ENCODE results near the gene TMTC4.
A peak's percentile ranks its signal among the peaks of the same experiment; 100 is the strongest.
"Not testable (repeated sequence)": the region's sequence is repeated elsewhere in the genome, so short reads cannot be mapped to it uniquely, and the experiment has no call there.

TMTC4 gene, protein sequence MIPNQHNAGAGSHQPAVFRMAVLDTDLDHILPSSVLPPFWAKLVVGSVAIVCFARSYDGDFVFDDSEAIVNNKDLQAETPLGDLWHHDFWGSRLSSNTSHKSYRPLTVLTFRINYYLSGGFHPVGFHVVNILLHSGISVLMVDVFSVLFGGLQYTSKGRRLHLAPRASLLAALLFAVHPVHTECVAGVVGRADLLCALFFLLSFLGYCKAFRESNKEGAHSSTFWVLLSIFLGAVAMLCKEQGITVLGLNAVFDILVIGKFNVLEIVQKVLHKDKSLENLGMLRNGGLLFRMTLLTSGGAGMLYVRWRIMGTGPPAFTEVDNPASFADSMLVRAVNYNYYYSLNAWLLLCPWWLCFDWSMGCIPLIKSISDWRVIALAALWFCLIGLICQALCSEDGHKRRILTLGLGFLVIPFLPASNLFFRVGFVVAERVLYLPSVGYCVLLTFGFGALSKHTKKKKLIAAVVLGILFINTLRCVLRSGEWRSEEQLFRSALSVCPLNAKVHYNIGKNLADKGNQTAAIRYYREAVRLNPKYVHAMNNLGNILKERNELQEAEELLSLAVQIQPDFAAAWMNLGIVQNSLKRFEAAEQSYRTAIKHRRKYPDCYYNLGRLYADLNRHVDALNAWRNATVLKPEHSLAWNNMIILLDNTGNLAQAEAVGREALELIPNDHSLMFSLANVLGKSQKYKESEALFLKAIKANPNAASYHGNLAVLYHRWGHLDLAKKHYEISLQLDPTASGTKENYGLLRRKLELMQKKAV

DNA sequence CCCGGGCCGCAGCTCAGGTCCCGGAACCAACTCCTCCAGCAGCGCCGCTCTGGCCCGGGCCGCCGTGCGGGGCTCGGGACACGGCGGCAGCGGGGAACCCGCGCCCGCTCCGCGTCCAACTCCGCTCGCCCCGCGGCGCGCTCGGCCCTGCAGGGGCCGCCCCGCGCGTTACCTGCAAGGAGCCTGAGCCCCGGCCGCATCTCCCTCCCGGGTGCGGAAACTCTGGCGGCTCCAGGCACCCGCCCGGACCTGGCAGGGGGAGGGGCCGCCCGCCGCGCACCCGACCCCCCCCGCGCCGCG, at the start of gene TMTC4:
TMTC4 (minus strand) TSS at position 224 of the 300 bp plus-strand sequence. CDS start 4,433 bp downstream, outside the sequence.
- DNase-seq (ENCODE audit: low read depth in 2 of 2) = no peak

DNA sequence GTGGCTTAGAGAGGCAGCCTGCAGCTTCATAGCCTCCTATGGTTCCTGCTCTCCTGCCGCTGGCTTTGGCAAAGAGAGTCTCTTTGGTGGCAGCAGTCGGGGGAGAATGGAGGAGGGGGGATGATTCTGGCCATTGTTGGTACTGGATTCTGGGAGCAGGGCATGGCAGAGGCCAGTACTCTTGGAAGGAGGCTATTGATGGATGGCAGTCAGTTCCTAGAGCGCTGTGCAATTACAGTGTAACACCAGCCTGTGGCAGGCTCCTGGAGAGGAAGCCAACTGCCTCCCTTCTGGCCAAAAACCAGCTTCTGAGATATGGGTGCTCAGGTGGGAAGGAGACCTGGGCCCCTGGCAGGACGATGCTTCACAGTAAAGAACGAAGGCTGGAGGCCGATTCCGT, 47.9 kb upstream of the TMTC4 start:
- no peak for DNase-seq (ENCODE audit: low read depth in 2 of 2)

DNA sequence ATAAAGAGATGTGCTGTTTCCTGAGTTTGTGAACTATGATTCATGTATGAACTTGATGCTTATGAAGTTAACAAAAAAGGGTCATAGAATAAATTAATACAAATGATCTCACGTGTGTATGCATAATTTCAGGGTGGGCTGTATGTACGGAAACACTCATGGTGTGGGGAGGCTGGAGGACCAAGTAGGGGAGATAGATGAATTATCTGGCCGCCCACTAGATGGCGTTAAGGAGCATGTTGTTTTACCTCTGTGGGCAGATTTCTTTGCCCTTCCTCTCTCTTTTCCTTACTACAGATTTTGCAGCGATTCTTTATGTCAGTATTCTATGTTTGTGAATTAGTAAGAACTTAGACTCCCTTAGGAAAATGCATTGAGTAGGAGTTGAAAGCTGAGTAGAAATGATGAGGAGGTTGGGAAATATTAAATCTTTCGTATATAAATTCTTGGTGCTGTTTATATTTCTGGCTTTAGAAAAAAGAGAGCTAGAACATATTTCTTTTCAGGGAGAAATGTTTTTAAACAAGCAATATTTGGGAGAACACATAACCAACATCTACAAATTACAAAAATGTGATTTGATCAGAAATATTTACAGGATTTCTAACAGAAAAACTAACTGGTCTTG, 47.4 kb upstream of the TMTC4 start:
- DNase-seq (ENCODE audit: low read depth in 2 of 2) = peak in 1 of 2 donors; percentile 21

DNA sequence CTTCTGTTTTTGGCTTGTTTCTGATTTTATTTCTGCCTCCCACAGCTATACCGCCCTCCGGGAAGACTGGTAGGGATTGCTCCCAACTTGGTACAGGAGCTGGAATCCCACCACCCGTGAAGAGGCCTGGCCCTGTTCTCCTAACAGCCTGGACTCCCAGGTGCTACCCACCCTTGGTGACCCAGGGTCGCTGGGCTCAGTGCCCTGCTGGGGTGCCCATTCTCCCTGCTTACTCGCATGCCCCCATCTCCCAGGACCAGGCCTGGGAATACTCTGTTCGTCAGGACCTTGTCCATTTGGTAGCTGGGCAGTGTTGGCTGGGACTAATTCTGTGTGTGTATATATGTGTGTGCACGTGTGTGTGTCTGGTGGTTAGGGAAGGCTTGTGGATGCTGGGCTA, 41.0 kb upstream of the TMTC4 start:
- no peak for DNase-seq (ENCODE audit: low read depth in 2 of 2)

DNA sequence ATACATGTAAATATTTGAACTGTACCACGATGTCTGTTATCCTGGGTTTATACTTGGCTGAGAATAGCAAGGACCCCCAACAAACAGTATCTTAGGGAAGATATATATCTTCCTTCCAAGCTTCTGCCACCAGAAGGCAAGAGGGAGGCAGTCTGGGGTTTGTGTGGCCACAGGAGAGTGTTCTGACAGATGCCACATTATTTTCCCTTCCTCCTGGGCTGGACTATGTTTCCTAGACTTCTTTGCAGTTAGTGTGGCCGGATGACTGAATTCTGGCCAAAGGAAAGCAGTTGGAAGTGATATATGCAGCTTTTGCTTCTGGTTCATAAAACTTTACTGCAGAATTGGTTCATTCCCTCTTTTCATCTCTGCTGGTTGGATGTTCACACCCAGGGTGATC, 39.9 kb upstream of the TMTC4 start:
- no peak for DNase-seq (ENCODE audit: low read depth in 2 of 2)

DNA sequence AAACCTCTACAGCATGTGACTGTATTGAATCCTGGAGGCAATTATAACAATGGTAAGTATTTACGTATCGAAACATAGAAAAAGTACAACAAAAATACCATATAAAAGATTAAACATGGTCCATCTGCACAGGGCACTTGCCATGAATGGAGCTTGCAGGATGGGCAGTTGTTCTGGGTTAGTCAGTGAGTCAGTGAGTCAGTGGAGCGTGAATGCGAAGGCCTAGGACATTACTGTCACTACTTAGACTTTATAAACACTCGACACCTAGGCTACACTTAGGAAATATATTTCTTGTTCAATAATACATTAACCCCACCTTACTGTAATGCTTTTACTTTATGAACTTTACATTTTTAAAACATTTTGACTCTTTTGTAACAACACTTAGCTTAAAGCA, 35.6 kb upstream of the TMTC4 start:
- no peak for DNase-seq (ENCODE audit: low read depth in 2 of 2)

DNA sequence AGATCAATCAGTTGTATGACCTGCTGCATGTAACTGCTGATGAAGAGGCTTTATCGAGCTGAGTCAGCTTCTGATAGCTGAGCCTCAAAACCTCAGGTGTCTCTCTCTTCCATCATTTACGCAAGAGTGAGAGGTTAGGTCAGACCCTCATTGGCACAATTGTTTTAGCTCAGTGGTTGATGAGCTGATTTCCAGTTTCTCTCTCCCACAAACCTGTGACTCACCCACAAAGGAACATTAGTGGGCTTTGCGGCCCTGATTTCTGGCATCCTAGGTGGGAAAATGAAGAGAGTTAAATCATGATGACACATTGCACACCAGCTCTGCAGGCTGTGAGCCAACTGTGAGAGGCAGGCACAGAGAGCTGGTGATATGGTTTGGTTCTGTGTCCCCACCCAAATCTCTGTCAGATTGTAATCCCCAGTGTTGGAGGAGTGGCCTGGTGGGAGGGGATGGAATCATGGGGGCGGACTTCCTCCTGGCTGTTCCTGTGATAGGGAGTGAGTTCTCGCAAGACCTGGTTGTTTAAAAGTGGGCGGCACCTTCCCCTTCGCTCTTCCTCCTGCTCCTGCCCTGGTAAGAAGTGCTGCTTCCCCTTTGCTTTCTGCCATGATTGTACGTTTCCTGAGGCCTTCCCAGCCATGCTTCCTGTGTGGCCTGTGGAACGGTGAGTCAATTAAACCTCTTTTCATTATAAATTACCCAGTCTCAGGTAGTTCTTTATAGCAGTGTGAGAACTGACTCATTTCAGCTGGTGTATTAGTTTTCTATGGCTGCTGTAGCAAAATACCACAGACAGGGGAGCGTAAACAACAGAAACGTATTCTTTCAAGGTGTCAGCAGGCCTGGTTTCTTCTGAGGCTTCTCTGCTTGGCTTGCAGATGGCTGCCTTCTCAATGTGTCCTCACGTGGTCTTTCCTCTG, 33.5 kb upstream of the TMTC4 start:
- no peak for DNase-seq (ENCODE audit: low read depth in 2 of 2)

DNA sequence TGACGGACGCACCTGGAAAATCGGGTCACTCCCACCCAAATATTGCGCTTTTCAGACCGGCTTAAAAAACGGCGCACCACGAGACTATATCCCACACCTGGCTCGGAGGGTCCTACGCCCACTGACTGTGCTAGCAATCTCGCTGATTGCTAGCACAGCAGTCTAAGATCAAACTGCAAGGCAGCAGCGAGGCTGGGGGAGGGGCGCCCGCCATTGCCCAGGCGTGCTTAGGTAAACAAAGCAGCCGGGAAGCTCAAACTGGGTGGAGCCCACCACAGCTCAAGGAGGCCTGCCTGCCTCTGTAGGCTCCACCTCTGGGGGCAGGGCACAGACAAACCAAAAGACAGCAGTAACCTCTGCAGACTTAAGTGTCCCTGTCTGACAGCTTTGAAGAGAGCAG, 23.7 kb upstream of the TMTC4 start:
- not testable (repeated sequence) for DNase-seq (ENCODE audit: low read depth in 2 of 2)

DNA sequence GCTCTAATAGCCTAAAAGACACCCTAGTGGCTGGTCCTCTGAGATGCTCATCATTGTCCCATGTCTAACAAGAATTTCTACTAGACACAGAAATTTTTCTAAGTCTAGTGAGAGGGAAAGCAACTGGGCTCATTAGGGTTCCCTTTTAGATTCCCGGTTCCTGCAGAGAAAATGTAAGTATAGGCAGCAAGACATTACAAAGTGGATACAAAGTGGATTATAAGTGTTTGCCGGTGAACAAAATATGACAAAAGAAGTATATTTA, 20.8 kb upstream of the TMTC4 start:
- DNase-seq (ENCODE audit: low read depth in 2 of 2) = no peak

DNA sequence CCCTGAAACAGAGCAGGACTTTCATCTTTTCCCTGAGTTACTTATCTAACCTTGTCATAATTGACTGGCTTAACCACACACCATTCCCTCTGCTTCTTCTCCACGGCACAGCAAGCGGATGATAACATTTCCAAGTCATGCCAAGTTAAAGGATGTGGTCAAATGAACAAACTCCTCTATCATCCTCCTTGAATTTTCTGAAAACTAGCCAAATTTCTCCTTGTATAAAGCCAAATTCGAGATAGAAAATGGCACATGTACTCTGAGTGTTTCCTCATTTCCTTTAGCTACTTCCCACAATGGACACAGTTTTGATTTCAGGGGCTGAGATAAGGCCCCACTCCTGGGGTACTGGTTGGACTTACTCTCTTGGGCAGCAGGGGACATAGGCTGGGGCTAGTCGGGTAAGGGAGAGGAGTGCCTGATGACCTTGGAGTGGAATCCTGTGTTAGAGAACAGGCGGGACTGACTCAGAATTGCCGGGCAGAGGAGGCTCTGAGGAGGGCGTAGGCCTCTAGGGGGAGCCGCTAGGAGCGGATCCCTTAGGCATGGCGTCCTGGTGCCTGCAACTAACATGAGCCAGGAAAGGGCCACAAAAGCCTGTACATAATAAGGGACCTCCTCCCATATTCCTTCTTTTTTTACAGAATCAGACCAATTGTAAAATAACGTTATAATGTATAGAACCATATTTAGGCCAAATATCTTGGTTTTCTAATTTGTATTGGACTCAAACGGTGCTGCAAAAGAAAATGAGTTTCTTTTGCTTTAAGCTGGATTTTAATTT, 20.3 kb upstream of the TMTC4 start:
- no peak for DNase-seq (ENCODE audit: low read depth in 2 of 2)

DNA sequence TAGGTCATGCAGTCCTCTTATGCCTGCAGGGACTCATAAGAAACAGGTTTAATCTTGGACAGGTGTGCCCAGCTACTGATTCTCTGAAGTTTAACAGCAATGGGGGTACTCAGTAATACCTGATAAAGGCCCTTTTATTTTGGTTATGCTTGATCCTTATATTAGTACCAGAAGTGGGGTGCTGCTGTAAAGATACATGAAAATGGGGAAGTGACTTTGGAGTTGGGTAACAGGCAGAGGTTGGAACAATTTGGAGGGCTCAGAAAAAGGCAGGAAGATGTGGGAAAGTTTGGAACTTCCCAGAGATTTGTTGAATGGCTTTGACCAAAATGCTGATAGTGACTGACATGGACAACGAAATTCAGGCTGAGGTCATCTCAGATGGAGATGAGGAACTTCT, 14.6 kb upstream of the TMTC4 start:
- no peak for DNase-seq (ENCODE audit: low read depth in 2 of 2)

DNA sequence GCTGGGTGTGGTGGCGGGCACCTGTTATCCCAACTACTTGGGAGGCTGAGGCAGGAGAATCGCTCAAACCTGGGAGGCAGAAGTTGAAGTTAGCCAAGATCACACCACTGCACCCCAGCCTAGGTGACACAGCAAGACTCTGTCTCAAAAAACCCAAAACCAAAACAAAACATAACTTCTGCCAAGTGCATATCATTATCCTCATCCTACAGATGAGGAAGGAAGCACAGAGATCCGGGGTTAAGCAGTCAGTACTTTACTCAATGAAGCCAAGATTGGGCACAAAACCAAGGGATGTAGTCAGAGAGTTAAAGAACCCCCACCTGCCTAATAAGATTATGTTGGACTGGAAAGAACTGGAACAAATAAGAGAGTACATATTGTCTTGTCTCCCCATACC, 5.5 kb upstream of the TMTC4 start:
- DNase-seq (ENCODE audit: low read depth in 2 of 2) = no peak

DNA sequence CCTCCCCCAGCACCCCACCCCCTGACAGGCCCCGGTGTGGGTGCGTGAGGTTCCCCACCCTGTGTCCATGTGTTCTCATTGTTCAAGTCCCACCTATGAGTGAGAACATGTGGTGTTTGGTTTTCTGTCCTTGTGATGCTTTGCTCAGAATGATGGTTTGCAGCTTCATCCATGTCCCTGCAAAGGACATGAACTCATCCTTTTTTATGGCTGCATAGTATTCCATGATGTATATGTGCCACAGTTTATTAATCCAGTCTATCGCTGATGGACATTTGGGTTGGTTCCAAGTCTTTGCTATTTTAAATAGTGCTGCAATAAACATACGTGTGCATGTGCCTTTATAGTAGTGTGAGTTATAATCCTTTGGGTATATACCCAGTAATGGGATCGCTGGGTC, 2.5 kb upstream of the TMTC4 start:
- not testable (repeated sequence) for DNase-seq (ENCODE audit: low read depth in 2 of 2)

DNA sequence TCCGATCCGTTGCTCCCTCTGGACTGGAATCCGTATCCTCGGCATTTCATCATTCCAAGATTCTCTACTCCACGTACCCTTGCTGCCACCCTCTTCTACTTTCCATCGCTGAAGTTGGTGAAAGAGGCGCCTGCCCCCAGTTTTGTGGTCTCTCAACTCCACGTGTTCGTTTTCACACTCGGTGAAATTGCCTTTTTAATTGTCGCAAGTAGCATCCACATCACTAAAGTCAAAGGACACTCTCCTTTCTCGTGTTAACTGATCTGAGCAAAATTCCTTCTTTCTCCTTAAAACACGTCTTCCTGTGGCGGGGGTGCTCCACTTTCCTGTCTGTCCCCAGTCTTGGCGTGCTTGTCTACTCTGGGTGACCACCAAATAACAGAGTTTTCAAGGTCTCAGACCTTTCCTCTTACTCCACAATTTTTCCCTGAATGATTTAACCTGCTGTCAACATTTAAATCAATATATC, 1.1 kb upstream of the TMTC4 start:
- no peak for DNase-seq (ENCODE audit: low read depth in 2 of 2)

DNA sequence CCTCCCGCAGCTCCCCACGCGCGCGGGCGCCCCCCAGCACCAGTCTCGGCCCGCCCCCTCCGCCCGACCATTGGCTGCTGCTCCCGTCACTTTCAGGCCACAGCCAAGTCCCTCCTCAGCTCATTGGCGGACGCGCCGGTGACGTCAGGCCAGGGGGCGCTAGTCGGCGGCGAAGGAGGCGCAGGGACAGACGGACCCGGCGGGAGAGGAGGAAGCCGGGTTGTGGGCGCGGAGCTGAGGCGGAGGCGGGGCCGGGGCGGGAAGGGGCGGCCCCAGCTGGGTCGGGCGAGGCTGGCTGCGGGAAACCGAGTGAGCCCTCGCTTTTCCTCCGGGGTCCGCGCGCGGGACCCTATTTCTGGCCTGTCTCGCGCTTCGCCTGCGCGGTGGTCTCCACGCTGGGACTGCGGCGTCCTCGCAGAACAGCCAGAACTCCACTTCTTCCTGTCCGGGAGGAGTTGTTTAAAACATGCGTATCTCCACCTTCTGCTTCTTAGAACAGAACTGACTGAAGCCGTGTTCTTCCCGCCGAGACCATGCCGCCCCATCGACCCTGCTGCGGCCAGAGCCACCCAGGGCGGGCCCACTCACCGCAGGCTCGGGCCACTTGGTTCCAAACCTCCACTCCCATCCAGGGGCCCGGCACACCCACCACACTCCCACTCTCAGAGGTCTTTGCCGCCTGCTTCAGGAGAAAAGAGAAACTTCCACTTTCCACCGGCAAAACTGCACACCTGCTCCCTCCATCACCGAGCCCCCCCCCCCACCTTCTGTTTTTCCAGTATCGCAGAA, 471 bp upstream of the TMTC4 start:
- DNase-seq (ENCODE audit: low read depth in 2 of 2) = peak; percentile 98 to 100

DNA sequence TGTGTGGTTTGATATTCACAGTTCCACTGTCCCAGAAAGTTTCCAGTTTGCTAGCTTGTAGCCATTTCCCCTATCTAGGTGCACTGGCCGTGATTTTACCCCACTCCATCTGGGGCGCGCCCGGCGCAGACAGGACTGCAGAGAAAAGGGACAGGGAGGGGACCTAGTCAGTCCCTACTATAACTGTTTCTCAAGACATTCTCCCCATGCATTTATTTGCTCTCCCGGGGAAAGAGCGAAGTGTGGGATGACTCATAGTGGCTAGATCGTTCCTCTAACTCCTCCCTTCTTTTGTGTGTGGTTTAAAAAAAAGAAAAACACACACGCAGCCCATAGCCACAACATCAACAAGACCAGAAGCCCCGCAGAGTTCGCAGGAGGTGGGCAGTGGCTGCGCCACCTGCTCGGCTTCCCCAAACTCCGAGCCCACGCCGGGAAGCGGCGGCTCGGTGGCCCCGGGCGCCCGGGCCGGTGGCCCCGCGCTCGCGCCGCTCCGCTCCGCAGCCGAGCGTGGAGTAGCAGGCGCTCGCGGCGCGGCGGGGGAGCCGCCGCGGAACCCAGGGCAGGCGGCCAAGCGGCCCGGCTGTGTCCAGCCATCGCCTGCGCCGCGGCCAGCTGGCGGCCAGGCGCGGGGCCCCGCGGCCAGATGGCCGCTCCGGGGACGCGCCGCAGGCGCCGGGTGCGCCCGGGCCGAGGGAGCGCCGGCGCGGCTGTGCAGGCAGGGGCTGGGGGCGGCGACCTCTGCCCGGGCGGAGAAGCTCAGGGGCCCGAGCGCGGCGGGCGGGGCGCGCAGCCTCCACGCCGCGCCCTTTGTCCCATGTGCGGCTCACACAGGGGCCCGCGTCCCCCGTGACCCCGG, 653 bp downstream of the TMTC4 start:
- DNase-seq (ENCODE audit: low read depth in 2 of 2) = peak in 1 of 2 donors; percentile 18

DNA sequence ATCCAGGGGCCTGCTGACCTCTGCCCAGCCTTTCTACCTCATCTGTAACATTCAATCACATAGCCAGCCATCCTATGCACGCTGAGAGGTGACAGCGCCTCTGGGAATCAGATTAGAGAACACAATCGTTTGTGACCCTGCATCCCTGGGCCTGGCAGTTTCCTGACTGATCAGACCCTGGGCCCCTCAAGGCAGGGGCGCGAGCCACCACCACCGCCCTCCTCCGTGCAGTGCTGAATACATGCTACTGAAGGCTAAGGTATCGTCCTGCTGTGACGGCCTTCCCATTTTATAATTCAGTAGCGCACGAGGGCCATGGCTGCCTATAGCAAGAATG, 1.3 kb downstream of the TMTC4 start:
- no peak for DNase-seq (ENCODE audit: low read depth in 2 of 2)

DNA sequence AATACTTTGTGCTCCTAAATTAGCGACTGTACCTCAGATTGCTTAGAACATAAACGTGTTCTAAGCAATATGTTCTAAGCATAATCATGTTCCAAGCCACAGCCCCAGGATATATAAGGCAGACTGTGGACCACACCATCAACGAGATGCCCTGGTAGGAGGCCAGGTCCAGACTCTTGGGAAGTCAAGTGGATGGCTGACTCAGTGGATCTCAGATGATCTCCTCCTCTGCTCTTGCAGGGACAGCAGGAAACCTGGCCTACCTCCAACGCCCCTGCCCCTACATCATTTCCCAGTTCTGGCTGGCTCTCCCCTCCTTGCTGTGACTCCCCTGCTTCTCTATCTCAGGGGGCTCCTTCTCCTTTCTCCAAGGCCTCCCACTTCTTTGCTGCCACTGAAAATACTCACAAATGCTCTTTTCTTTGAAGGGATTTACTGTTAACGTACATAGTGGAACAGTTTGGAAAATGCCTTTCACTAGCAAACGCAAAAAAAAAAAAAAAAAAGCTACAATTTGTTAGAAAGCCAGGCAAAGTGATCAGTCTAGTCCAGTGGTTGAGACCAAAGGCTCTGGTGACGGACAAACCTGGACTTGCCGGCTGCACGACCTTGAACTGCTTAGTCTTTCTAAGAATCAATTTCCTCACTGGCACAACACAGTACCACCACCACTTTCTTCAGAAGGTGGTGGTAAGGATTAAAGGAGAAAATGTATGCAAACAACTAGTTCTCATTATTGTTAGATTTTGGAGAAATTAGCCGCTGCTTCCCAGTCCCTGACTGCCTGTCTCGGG, 3.0 kb downstream of the TMTC4 start:
- DNase-seq (ENCODE audit: low read depth in 2 of 2) = no peak

DNA sequence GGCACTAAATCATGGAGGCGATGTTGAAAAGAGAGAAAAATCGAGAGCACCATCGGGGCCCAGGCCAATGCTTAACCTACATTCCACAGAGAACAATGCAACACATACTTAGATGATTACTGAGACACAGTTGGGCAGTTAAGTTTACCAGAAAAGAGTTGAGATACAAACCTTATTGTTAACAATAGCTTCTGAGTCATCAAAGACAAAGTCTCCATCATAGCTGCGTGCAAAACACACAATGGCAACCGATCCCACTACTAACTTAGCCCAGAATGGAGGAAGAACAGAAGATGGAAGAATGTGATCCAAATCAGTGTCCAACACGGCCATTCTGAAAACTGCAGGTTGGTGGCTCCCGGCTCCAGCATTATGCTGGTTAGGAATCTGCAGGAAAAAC, 6.2 kb downstream of the TMTC4 start:
- DNase-seq (ENCODE audit: low read depth in 2 of 2) = no peak
